Measurements from ENCODE around the gene BAIAP2L2. TPM values are rescaled to one million over a fixed set of nuclear protein-coding genes. Genes with fewer than 3 reads are reported as not detected.
A peak's percentile ranks its signal among the peaks of the same experiment; 100 is the strongest.
"Not testable (repeated sequence)": the region's sequence is repeated elsewhere in the genome, so short reads cannot be mapped to it uniquely, and the experiment has no call there.

Gene BAIAP2L2
- total RNA-seq, 1 donor from 2014 or later, result not detected

DNA sequence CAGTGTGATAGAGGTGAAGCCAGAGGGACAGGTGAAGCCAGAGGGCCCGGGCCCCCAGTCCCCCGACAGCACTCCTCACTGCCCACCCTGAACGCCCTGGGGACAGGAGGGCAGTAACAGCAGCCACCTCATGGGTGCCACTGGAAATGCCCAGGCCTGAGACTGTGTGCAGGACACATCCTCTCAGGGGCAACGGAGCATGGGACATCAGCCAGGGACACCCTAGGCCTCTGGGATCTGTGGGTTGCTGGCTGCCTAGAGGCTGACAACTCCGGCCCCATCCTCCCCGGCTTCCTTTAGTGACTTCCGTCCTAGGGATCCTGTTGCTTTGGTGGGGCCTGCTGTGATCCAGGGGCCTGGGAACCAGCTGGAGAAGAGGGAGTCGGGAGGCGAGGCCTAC is 17.4 kb upstream of the BAIAP2L2 start:
- no peak for DNase-seq

DNA sequence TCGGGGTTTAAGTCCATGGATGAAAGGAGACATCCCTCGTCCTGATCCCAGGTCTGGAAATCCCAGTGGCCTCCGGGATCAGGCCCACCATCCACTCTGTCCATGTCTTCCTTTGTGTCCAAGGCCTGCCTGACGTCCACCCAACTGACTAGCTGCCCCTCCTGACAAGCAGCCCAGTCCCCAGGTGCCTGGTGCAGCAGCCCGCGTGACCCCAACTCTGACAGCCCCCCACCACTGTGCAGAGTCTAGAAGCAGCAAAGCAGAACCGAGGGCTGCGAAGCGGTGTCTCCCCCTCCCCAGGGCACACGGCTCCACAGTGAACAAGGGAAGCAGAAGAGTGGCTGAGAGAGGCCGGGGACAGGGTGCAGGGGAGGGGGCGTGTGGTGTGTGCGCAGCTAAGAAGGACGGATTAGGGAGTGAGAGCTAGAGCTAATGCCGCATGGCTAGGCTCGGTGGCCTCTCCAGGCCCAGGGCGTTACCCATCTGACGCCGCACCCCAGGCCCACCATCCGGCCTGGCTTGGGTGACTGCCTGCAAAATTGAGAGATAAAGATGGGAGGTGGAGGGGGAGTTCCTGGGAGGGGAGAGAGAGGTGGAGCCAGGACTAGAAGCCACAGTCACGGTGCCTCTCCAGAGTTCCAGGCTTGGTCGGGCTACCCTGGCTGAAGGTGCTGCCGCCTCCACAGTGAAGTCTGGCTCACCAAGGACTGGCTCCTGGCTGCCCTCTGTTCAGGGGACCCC is 16.6 kb upstream of the BAIAP2L2 start:
- DNase-seq, result no peak

DNA sequence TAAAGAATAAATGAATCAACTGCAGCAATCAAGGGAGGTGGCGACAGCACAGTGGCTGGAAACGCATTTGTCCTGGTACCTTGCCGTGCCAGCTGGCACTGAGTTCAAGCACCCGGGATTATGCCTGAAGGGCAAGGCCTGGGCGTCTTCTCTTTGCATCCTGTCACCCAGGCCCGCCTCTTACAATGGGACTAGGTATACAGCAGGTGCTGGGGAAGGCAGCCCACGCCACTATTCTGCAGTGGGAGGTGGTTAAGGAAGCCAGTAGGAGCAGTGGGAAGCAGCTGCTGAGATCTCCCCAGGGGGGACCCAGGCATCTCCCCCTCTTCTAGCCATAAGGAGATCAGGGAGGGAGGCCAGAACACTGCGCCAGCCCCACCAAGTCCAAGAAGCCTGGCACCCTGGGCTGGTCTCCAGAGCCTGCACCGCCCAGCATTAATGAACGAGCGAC is 15.3 kb upstream of the BAIAP2L2 start:
- DNase-seq, result peak; percentile 40

DNA sequence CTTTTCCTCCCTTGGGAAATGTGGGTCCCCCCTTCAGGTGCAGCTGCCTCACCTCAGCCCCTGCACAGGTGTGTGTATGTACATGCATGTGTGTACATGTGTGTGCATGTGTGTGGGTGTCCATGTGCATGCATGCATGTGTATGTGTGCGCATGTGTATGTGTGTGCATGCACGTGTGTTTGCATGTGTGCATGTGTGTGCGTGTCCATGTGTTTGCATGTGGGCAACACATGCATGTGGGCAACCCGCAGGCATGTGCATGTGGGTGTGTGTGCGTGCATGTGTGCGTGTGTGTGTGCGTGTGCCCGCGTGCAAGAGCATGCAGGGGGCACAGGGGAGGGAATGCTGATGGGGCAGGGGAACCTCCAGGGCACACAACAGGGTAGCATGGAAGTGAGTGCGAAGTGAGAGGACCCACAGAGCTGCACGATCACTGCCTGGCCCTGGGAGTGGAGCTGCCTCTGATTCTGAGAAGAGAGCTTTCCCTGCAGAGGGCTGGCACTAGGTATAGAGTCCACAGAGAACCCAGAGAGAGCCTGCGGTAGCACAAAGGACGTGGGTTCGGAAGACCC is 14.6 kb upstream of the BAIAP2L2 start:
- no peak for DNase-seq

DNA sequence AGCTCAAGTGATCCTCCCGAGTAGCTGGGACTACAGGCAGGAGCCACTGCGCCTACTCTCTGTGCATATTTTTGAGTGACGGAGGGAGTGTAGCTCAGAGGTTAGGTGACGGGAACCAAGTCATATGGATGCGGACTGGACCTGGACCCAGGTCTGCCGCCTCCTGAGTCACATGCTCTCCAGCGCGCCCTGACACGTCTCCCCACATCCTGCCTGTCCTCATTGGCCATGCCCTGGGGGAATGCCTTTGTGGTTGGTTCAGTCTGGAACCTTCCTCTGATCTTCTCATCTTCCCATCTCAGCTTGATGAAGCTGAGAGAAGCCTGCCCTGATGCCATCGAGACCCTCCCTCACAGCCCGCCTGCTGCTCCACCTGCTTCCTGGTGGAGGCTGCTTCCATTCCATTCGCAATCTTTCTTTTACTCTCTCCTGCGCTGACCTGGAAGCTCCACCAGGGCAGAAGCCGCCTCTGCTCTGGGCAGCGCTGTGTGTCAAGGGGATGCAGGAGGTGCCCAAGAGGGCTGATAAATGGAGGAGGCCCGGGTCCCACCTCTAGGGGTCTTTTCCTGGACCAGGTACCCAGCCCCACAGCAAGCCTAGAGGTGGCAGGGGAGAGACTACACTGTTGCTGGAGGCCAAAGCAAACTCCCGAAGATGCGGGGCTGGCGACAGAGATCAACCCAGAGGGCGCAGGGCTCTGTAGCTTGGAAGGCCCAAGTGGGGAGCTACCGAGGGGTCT is 13.9 kb upstream of the BAIAP2L2 start:
- DNase-seq, result no peak

DNA sequence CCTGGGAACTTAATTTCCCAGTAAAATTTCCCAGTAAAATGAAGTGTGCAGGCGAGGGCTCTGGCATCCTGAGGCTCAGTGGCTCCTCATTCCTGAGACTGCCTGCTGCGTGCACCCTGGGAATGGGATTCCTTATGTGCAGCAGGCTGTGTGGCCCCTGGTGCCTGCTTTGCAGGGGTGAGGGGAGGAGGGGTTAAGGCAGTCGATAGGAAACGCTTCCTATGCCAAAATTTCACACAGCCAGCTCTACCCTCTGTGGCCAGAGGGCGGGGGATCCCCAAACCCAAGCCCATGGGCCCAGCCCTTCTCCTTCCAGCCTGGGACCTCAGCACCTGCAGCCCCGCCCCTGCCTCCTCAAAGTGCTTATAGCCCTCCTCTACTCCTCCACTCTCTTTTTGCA is 12.1 kb upstream of the BAIAP2L2 start:
- DNase-seq, result no peak

DNA sequence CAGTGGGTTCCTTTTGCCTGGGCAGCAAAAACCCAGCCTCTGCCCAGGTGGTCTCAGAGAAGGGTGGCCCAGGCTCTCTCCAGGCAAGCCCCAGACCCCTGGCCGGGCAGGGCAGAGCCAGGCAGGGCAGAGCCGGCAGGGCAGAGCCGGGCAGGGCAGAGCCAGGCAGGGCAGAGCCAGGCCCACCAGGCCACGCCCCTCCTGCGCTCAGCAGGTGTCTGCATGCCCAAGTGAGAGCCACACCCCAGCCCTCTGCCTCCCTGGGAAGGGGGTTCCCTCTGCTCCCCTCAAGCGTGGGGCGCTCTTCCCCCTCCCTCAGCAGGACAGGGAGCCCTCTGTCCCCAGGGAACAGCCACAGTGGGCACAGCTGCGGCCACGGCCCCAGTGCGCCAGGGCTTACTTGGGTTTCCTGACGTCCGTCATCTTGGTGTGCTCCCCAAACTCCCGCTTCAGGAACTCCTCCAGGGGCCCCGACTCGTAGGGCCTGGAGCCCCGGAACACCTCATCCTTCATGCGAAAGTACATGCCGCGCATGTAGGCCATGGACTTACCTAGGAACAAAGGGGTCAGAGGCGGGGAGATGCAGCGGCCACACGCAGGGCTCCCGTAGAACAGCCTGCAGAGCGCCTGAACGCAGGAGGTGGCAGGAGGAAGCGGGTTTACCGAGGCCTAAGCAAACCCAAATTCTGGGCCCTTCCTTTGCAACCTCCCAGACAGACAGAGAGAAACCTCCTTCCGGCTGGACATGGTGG is 10.1 kb upstream of the BAIAP2L2 start:
- DNase-seq, result no peak

DNA sequence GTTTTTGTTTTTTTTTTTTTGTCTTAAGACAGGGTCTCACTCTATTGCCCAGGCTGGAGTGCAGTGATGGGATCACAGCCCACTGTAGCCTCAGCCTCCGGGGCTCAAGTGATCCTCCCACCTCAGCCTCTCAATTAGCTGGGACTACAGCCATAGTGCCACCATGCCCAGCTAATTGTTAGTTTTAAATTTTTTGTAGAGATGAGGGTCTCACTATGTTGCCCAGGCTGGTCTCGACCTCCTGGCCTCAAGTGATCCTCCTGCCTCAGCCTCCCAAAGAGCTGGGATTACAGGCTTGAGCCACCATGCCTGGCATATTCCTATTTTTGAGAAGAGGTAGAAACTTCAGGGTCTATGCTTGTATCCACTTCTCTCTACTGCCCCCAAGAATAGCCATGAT is 8.3 kb upstream of the BAIAP2L2 start:
- not testable (repeated sequence) for DNase-seq

DNA sequence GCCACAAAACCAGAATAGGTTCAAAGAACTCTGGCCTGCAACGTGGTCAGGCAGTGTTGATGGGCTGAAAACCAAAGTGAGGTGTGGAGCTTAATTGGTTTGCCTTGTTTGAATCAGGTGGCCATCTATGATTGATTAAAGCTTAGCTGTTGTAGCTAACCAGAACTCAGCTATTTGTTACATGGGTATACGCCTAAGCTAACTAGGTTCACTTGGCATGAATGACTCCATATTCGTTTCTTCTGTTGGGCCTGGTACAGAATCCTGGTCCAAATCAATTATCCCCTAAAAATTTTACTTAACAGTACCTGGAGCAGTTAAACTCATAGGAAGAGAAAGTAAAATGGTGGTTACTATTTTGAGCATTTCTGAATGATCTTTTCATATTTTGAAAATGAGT is 7.7 kb upstream of the BAIAP2L2 start:
- no peak for DNase-seq

DNA sequence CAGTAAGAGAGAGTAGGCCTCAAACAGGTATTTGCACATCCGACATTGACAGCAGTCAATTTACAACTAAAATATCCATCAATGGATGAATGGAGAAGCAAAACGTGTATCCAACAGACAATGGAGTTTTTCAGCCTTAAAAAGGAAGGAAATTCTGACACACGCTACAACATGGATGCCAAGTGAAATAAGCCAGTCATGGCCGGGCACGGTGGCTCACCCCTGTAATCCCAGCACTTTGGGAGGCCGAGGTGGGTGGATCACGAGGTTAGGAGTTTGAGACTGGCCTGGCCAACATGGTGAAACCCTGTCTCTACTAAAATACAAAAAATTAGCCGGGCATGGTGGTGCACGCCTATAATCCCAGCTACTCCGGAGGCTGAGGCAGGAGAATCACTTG is 7.1 kb upstream of the BAIAP2L2 start:
- not testable (repeated sequence) for DNase-seq

DNA sequence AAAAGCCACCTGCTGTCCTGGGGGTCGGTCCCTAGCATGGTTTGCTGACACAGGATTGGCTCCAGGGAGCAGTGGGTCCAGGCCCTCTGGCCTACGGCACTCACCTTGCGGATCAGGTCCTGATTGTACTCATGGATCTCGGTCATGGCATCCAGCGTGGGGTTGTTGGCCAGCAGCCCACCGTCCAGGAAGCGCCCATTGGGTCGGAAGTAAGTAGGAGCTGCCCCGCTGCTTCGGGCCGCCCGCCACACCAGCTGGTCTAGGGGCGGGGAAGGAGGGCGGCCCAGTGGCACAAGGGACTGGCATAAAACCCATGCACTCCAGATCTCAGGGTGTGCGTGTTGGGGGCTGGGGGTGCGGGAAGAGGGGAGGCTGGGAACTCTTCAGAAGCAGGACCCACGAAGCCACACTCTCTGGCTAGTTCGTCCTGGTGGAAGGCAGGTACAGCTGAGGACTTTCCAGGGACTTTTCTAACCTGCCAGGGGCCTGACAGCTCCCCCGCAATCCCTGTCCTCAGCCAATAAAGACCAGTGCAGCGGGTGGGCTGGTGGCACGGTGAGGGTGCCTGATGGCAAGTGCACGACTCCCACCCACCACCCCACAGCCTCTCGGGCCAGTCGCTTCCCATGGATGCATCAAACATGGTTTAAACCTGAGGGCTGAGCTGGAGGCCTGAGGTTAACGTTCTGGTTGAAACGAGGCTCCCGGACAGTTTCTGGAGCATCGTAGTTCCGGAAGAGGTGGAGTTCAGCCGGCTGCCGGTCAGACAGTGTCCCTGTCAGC is 5.1 kb upstream of the BAIAP2L2 start:
- no peak for DNase-seq

DNA sequence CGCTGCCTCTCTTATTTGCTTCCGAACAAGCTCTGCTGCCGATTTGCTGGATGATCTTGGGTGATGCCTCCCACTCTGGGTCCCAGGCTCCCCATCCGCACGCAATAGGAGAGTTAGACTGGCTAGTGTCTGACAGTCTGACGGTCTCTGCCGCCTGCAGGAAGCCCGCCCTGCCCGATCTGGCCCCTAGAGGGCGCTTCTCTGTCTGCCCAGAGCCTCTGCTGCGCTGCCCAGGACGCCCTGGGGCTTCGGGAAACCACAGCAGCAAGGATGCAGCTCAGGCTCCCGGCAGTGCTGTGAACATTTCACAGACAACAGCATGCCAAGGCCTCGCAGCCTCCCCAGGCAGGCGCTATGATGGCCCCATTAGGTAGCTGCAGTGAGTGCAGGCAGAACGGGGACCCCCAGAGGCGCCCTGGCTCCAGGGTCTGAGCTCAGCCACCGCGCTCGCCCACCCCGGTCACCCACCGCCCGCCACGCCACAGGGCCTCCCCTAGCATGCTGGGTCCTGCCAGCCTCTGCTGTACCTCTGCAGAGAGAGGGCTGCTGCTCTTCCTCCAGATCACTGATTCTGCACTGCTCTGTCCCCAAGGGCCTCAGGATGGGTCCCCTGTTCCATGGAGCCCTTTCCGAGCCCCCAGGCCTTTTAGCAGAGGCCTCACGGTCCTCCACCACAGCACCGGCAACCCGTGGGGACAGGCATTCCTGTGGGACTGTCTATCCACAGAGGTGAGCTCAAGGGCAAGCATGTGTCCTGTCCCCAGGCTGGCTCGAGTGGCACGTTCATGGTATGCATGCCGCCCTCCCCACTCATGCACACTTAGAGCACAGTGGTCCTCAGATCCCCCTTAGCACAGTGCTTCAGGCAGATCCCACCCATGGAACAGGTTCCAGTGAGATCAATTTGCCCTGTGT is 4.3 kb upstream of the BAIAP2L2 start:
- peak; percentile 77 for DNase-seq

DNA sequence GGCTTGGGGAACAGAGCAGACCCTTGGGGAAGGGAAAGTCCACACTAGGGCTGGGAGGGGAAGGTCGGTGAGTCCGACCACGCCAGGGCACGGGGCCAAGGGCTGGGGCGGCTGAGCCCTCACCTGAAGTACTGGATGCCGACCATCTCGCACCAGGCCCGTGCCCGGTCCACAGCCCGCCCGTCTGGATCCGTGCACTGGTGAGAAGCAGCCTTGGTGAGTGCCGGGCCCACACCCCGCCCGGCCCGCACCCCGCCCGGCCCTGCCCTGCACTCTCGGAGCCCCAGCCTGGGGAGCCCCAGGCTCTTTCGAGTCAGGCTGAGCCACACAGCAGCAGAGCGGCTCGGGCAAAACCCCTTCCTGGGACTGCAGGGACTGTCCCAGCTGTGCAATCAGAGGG is 1.9 kb upstream of the BAIAP2L2 start:
- DNase-seq, result no peak

DNA sequence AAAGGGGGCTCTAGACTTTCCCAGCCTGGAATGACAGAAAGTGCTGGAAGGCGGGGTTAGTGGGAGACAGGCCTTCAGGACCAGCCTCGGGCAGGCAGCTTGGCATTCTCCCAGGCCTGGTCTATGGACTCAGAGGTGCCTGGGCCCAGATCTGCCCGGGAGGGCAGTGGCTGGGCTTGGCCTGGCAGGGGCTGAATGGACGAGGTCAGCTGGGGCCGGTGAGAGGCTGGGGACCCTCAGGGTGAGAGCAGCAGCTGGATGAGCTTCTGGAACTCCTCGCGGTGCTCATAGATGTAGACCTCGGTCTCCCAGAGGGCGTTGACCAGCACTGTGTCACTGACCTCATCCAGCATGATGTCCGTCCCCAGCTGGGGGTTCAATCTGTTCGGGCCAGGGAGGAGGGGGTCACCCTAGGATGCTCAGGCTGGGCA is 1.5 kb upstream of the BAIAP2L2 start:
- no peak for DNase-seq

DNA sequence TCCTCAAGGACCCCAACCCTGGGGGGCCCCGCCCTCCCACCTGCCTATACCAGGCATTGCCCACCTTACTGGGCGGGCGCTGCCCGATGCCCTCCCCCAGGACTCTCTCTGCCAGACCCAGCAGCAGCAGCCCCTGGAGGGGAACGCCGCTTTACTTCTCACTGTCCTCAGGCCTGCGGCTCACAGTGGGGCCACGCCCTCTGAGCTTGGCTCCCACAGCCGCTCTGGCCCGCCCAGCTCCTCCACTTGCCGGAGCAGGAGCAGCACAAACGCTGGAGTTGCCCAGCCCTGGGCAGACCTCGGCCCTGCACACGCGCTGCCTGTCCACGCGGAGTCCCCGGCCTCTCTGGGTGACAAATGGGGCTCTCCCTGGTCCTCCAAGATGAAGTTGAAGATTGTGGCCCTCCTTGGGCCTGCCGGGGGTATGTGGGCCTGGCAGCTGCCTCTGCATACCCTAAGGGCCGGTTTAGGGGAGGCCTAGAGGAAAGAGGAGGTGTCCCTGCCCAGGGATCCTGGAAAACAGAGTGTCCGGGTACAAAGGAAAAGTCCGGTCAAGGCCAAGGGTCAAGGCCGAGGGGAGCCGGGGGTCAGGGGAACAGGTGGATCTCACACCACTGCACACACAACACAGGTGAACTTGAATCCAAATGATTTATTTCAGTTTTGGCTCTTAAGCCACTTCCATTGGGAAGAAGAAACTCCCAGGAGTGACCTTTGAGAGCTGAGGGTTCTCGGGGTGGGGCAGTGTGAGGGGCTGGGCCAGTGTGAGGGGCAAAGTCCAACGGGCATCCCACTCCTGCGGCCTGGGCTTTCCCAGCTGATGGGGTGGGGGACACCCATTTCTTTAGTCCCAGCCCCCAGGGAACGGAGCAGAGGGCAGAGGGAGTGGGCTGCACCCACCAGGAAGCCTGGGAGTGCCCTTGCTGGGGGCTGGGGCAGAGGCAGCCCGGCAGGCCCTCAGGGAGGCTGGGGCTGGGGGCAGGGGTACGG is 674 bp upstream of the BAIAP2L2 start:
- DNase-seq, result no peak

DNA sequence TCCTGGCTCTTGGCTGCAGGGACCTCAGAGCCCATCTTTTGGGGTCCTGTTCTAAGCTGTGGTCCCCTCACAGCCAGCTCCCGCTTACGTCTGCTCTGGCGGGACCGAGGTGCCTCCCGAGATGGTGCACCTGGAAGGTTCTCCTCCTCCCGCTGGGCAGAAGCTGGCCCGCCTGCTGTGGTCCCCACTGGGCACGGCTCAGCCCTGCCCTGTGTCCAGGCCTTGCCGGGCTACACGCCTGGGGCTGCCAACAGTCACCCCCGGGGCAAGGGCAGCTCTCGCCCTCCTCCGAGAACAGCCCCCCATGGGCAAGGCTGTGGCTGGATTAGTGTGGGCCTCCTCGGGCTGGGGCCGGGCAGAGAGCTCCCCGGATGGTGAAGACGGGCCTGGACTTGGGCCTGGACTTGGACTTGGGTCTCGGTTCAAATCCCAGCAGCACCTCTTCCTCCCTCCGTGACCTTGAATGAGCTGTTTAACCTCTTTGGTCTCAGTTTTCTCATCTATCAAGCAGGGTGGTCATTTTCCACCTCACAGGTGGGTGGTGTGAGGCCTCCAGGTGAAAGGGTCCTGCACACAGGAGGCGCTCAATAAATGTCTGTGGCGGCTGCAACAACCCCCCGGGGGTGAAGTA is 998 bp downstream of the BAIAP2L2 start:
- DNase-seq, result no peak

DNA sequence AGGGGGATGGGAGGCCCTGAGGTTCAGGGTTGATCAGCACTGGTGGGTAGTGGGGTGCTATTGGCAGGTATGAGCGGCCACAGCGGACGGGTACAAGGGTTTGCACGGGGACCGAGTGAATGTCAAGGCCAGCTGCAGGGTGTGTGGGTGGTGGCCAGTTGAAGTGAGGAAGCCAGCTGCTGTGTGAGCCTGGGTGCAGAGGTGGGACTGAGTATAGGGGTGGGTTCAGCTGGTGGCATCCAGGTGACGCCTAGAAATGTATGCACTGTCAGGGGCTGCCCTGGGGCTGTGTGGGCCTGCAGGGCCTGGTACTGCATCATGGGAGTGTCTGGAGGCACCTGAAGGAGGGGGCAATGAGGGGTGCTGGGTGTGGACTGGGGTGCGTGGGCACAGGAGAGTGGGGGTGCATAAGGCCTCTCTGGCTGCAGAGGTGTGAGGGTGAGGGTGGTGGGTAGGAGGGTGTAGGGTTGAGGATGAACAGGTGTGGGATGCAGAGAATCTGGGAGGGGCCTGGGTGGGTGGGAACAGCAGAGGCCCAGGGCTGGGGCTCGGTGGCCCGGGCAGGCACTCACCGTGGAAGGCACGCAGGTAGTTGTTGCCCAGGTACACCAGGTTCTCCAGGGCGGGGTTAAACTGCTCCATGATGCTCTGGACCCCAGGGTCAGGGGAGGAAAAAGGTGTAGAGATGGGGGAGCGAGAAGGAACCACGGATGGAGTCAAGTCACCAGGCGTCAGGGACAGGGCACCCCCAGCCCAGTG is 1.7 kb downstream of the BAIAP2L2 start:
- DNase-seq, result no peak

All from occipital lobe (tissue), 2 donors.